Type B pancreatic cell (in vitro differentiated cells): ENCODE data around the gene ADARB2. TPM values are rescaled to one million over a fixed set of nuclear protein-coding genes. Genes with fewer than 3 reads are reported as not detected.

ENCODE experiments used
- DNase-seq: peaks from one replicate; pipeline ENCODE4 v3.0.0; 2021; ENCODE audit warnings: mixed read lengths; ENCODE audit not compliant: unreplicated experiment; ENCODE audit errors: extremely low spot score
- H3K27ac Mint-ChIP-seq: 2 replicates; pipeline ENCODE4 v1.8.0; 2021; ENCODE audit warnings: mild to moderate bottlenecking, mixed read lengths
- H3K27me3 Mint-ChIP-seq: 2 replicates; pipeline ENCODE4 v1.8.0; 2021; ENCODE audit warnings: mixed read lengths
- H3K36me3 Mint-ChIP-seq: 2 replicates; pipeline ENCODE4 v1.8.0; 2021; ENCODE audit warnings: mixed read lengths
- H3K4me1 Mint-ChIP-seq: one replicate; pipeline ENCODE4 v1.8.0; 2021; ENCODE audit warnings: mixed read lengths; ENCODE audit not compliant: unreplicated experiment
- H3K4me3 Mint-ChIP-seq: 2 replicates; pipeline ENCODE4 v1.8.0; 2021; ENCODE audit warnings: mild to moderate bottlenecking, mixed read lengths
- H3K9me3 Mint-ChIP-seq: 2 replicates; pipeline ENCODE4 v1.8.0; 2021; ENCODE audit warnings: mixed read lengths
- CTCF ChIP-seq: fragments of 200-600 bp; sonication (generic); conservative IDR thresholded peaks from 2 replicates; pipeline ENCODE4 v1.5.0; 2021; ENCODE audit warnings: antibody characterized with exemption, mild to moderate bottlenecking
- total RNA-seq: library from RNA; stranded (reverse); gene quantifications from 2 replicates; pipeline ENCODE4 v1.2.1, GENCODE V29; 2021; ENCODE audit warnings: low replicate concordance

ADARB2 gene
- total RNA-seq, 1 donor from 2014 or later, result 4.9 TPM

GRCh38 chr10:1548146-1548545 lies 189.2 kb downstream of the ADARB2 start:
- no peak for DNase-seq
- Mint-ChIP-seq H3K4me3 (no peak overlapping the region), H3K36me3 (no peaks in the 10 kb centered on the region), H3K27me3 (peaks cover 45% of the 10 kb centered on the region), H3K9me3 (no peaks in the 10 kb centered on the region), H3K4me1 (peaks cover 7% of the 10 kb centered on the region), H3K27ac (no peak overlapping the region)
- no peak for TF ChIP-seq CTCF

GRCh38 chr10:1546431-1547110 lies 190.8 kb downstream of the ADARB2 start:
- no peak overlapping the region for H3K4me3 Mint-ChIP-seq
- TF ChIP-seq CTCF, result no peak
- H3K9me3 Mint-ChIP-seq, result no peaks in the 10 kb centered on the region
- H3K4me1 Mint-ChIP-seq, result peaks cover 7% of the 10 kb centered on the region
- DNase-seq, result no peak
- no peaks in the 10 kb centered on the region for H3K36me3 Mint-ChIP-seq
- no peak overlapping the region for H3K27ac Mint-ChIP-seq
- peaks cover 45% of the 10 kb centered on the region for H3K27me3 Mint-ChIP-seq

GRCh38 chr10:1545524-1545923 lies 191.8 kb downstream of the ADARB2 start:
- no peak for DNase-seq
- no peaks in the 10 kb centered on the region for H3K9me3 Mint-ChIP-seq
- H3K27me3 Mint-ChIP-seq, result peaks cover 39% of the 10 kb centered on the region
- H3K4me1 Mint-ChIP-seq, result peaks cover 5% of the 10 kb centered on the region
- no peaks in the 10 kb centered on the region for H3K36me3 Mint-ChIP-seq
- no peak overlapping the region for H3K27ac Mint-ChIP-seq
- TF ChIP-seq CTCF, result no peak
- H3K4me3 Mint-ChIP-seq, result no peak overlapping the region

DNA sequence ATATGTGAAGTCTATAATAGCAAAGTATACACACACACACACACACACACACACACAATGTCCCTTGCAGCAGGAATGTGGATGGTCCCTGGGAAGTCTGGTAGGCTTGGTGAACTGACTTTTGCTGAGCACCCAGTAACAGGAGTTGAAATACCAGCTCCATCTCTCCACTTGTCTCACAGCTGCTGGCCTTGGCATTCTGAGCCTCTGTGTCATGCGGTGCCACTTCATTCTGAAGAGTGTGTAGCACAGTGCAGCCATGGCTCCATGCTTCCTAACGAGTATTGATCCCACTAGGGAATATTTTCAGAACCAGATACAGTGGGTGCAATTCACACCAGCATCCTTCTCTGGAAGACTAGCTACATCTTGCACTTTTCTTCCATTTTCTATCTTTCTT lies 192.4 kb downstream of the ADARB2 start:
- Mint-ChIP-seq H3K4me3 (no peak overlapping the region), H3K9me3 (no peaks in the 10 kb centered on the region), H3K4me1 (no peaks in the 10 kb centered on the region), H3K27ac (no peak overlapping the region), H3K27me3 (peaks cover 36% of the 10 kb centered on the region), H3K36me3 (no peaks in the 10 kb centered on the region)
- DNase-seq, result no peak
- TF ChIP-seq CTCF, result no peak

DNA sequence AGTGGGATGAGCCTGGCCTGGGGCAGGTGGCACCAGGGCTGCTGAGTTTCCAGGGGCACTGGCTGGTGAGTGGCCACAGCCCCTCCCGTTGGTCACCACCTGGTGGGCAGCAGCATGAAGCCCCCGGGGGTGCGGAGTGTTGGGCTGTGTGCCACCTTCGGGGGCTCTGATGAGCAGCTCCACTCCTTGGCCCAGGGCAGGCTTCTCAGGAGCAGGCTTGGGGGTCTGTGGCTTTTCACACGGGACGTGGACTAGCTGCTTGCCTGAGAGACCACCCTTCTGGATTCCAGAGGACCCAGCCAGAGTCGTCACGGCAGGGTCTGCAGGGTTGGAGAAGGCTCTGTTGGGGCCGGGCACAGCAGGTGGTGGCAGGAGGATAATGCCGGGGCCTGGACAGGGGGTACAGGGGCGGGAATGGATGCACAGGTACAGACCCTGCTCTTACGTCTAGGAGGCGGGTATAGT lies 193.1 kb downstream of the ADARB2 start:
- Mint-ChIP-seq H3K36me3 (no peaks in the 10 kb centered on the region), H3K27me3 (peaks cover 43% of the 10 kb centered on the region), H3K9me3 (no peaks in the 10 kb centered on the region), H3K4me3 (no peak overlapping the region), H3K27ac (no peak overlapping the region), H3K4me1 (no peaks in the 10 kb centered on the region)
- no peak for DNase-seq
- TF ChIP-seq CTCF, result no peak
